A673 (cell line): ENCODE results near the gene RTP3. TPM values are rescaled to one million over a fixed set of nuclear protein-coding genes. Genes with fewer than 3 reads are reported as not detected.

Source experiments
- BruUV-seq: library from RNA; stranded (reverse); fragments of 400-500 nt; replicated peaks from 2 replicates; lab custom pipeline; 2021; lab: Mats Ljungman, UMichigan
- CTCF ChIA-PET: fragments of 300-600 bp; sonication (Branson Sonifier 250); formaldehyde crosslinking; loops from one replicate; lab custom pipeline; 2022; ENCODE audit warnings: antibody characterized with exemption; lab: Charles Lee
- POLR2A ChIA-PET: fragments of 300-600 bp; sonication (Branson Sonifier 250); formaldehyde crosslinking; loops from one replicate; lab custom pipeline; 2022; ENCODE audit warnings: antibody characterized with exemption; ENCODE audit not compliant: low non-redundant PET; lab: Charles Lee
- DNase-seq: peaks from one replicate; pipeline ENCODE4 v3.0.0-alpha.2; 2015; ENCODE audit warnings: low spot score
- H3K27ac ChIP-seq: fragments of 200-600 bp; sonication (generic); 2 replicates; pipeline ENCODE4 v1.5.1; 2016; ENCODE audit warnings: mixed run types, low read depth, mild to moderate bottlenecking, mixed read lengths, antibody characterized with exemption, low read length; ENCODE audit not compliant: poor library complexity, severe bottlenecking
- H3K27me3 ChIP-seq: fragments of 200-600 bp; sonication (generic); replicated peaks from 2 replicates; pipeline ENCODE4 v1.6.1; 2017; ENCODE audit warnings: mixed run types, low read depth, mild to moderate bottlenecking, mixed read lengths, antibody characterized with exemption, low read length; ENCODE audit not compliant: insufficient read depth, poor library complexity
- H3K36me3 ChIP-seq: fragments of 200-600 bp; sonication (generic); 2 replicates; pipeline ENCODE4 v1.6.1; 2016; ENCODE audit warnings: mixed run types, mild to moderate bottlenecking, mixed read lengths, antibody characterized with exemption, low read length; ENCODE audit not compliant: insufficient read depth, poor library complexity, severe bottlenecking
- H3K4me1 ChIP-seq: fragments of 200-600 bp; sonication (generic); 2 replicates; pipeline ENCODE4 v1.6.1; 2017; ENCODE audit warnings: mixed run types, mild to moderate bottlenecking, mixed read lengths, antibody characterized with exemption, low read length; ENCODE audit not compliant: insufficient read depth, poor library complexity, severe bottlenecking
- H3K4me3 ChIP-seq: fragments of 200-600 bp; sonication (generic); 2 replicates; pipeline ENCODE4 v1.5.1; 2016; ENCODE audit warnings: low read depth, mixed run types, mild to moderate bottlenecking, mixed read lengths, low read length; ENCODE audit not compliant: poor library complexity, severe bottlenecking
- H3K9me3 ChIP-seq: fragments of 200-600 bp; sonication (generic); 2 replicates; pipeline ENCODE4 v1.6.1; 2016; ENCODE audit warnings: mixed run types, low read depth, mild to moderate bottlenecking, mixed read lengths, antibody characterized with exemption, low read length; ENCODE audit not compliant: poor library complexity, severe bottlenecking
- EZH2 ChIP-seq: fragments of 200-600 bp; sonication (generic); IDR thresholded peaks from 2 replicates; pipeline ENCODE4 v1.6.1; 2017; ENCODE audit warnings: borderline replicate concordance, low read depth, mild to moderate bottlenecking, mixed read lengths, antibody characterized with exemption, low read length; ENCODE audit not compliant: poor library complexity, severe bottlenecking
- intact Hi-C: fragments of 100-400 bp; cut with micrococcal nuclease; formaldehyde crosslinking; loops from one replicate; pipeline ENCODE4 v1.10.0; 2022; ENCODE audit not compliant: unreplicated experiment
- total RNA-seq: library from RNA; stranded (reverse); gene quantifications from 2 replicates; pipeline ENCODE4 v1.2.3, GENCODE V29; 2021
- TF ChIP-seq, protein P1 (sequence below): fragments of 300-800, 200-600 bp; sonication (generic); conservative IDR thresholded peaks from 2 replicates; pipeline ENCODE4 v1.5.1; 2017; ENCODE audit warnings: low read depth, mild to moderate bottlenecking, antibody characterized with exemption, low read length, moderate library complexity, mixed read lengths

Gene RTP3
- total RNA-seq, 1 experiment from 2014 or later: not detected

DNA sequence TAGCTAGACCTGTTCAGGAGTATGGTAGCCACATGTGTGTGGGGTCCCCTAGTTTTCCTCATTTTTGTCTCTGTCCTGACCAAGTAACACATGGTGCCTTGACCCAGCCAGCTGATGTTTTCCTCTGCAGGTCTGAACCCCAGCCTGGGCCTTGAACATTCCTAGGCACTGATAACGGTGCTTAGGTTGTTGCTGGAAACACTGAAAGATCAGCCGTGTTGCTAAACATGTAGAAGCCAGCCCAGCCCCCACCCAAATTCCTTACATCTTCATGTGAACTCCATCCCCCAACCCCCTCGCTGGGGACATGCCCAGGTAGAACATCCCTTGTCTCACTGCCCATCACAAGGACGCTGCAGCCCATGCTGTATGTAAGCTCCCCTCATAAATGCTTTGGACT, 18.7 kb downstream of the RTP3 start:
- DNase-seq: no peak
- no peaks in the 10 kb centered on the region for H3K4me1 ChIP-seq
- H3K36me3 ChIP-seq: no peaks in the 10 kb centered on the region
- no peak overlapping the region for H3K27ac ChIP-seq
- intact Hi-C loops: no loop called here
- no TSS peak for BruUV-seq
- POLR2A ChIA-PET: no interaction called here
- no peak for TF ChIP-seq EZH2
- no peaks in the 10 kb centered on the region for H3K9me3 ChIP-seq
- CTCF ChIA-PET: no interaction called here
- H3K27me3 ChIP-seq: no peaks in the 10 kb centered on the region
- no peak overlapping the region for H3K4me3 ChIP-seq

DNA sequence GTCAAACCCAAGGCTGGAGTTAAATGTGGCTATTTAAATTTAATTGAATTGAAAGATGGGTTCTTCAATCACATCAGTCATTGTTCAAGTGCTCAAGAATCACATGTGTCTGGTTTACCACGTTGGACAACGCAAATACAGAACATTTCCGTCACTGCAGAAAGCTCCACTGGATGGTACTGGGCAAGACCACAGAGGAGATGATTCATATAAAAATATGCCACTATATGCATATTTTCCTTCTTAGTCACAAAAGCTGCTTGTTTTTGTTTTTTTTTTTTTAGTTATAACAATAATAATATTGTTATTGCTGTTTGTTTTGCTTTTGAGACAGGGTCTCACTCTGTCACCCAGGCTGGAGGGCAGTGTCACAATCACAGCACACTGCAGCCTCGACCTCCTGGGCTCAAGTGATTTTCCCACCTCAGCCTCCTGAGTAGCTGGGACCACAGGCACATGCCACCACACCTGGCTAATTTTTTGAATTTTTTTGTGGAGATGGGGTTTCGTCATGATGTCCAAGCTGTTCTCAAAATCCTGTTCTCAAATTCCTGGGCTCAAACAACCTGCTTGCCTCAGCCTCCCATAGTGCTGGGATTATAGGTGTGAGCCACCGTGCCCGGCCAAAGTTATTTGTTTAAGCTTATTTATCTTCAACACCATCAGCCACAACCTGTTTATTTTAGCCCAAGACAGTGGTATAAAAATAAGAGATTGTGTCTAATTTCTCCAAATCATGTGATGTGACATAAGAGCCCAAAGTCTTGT, 19.4 kb downstream of the RTP3 start:
- BruUV-seq: no TSS peak
- ChIA-PET POLR2A (no interaction called here), CTCF (no interaction called here)
- no peaks in the 10 kb centered on the region for H3K36me3 ChIP-seq
- H3K27ac ChIP-seq: no peak overlapping the region
- intact Hi-C loops: no loop called here
- no peak overlapping the region for H3K4me3 ChIP-seq
- no peaks in the 10 kb centered on the region for H3K27me3 ChIP-seq
- DNase-seq: no peak
- TF ChIP-seq, protein P1, sequence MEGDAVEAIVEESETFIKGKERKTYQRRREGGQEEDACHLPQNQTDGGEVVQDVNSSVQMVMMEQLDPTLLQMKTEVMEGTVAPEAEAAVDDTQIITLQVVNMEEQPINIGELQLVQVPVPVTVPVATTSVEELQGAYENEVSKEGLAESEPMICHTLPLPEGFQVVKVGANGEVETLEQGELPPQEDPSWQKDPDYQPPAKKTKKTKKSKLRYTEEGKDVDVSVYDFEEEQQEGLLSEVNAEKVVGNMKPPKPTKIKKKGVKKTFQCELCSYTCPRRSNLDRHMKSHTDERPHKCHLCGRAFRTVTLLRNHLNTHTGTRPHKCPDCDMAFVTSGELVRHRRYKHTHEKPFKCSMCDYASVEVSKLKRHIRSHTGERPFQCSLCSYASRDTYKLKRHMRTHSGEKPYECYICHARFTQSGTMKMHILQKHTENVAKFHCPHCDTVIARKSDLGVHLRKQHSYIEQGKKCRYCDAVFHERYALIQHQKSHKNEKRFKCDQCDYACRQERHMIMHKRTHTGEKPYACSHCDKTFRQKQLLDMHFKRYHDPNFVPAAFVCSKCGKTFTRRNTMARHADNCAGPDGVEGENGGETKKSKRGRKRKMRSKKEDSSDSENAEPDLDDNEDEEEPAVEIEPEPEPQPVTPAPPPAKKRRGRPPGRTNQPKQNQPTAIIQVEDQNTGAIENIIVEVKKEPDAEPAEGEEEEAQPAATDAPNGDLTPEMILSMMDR: no peak
- TF ChIP-seq EZH2: no peak
- H3K9me3 ChIP-seq: no peaks in the 10 kb centered on the region
- H3K4me1 ChIP-seq: no peaks in the 10 kb centered on the region

DNA sequence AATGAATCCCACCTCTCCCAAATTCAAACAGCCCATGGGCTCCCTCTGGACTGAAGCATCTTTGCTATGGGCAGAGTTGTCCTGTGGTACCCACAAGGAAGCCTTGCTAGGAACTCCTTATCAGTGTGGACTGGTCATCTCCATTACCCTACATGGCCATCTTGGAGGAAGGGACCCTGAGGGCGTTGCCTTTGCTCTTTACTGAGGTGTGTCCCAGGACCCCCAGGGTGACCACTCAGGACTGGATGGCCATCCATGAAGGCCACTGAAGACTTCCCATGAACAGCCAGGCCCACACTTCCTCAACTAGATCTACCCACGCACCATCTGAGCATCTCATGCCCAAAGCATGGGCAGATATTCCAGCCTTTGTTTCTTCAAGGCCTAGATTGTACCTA, 20.0 kb downstream of the RTP3 start:
- Histone ChIP-seq H3K4me1 (no peaks in the 10 kb centered on the region), H3K4me3 (no peak overlapping the region), H3K36me3 (no peaks in the 10 kb centered on the region), H3K9me3 (no peaks in the 10 kb centered on the region), H3K27ac (no peak overlapping the region), H3K27me3 (no peaks in the 10 kb centered on the region)
- POLR2A ChIA-PET: no interaction called here
- CTCF ChIA-PET: no interaction called here
- BruUV-seq: no TSS peak
- intact Hi-C loops: no loop called here
- TF ChIP-seq, protein P1: no peak
- no peak for TF ChIP-seq EZH2
- DNase-seq: no peak

DNA sequence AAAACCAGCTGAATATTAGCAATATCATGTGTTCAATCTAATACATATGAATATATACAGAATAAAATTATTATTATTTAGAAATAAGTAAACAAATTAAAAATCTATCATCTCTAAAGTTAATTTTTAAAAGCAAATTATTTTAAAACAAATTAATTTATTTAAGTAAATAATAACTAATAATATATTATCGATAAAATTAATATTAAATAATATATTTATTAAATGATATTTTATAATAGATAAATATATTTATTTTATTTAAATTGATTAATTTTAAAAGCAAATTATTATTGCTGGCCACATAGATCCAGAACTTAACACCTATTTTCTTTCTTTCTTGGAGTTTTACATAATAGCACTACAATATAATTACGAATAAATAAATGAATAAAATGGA, 22.2 kb downstream of the RTP3 start:
- BruUV-seq: no TSS peak
- H3K27ac ChIP-seq: no peak overlapping the region
- ChIA-PET POLR2A (no interaction called here), CTCF (no interaction called here)
- H3K27me3 ChIP-seq: no peaks in the 10 kb centered on the region
- no peaks in the 10 kb centered on the region for H3K9me3 ChIP-seq
- DNase-seq: no peak
- H3K4me1 ChIP-seq: no peaks in the 10 kb centered on the region
- no peak overlapping the region for H3K4me3 ChIP-seq
- TF ChIP-seq EZH2: no peak
- TF ChIP-seq, protein P1: no peak
- H3K36me3 ChIP-seq: no peaks in the 10 kb centered on the region
- intact Hi-C loops: no loop called here
